Parathyroid adenoma (tissue), 2 donors: ENCODE data around the gene FERMT1.

Experiments used
- H2AFZ ChIP-seq: fragments of 300-600 bp; sonication (generic); one replicate; pipeline ENCODE4 v1.7.0; 2017; ENCODE audit warnings: antibody characterized with exemption, mild to moderate bottlenecking
- H3K27ac ChIP-seq: fragments of 300-600 bp; sonication (generic); one replicate; pipeline ENCODE4 v1.7.0; 2017
- H3K27me3 ChIP-seq: fragments of 300-600 bp; sonication (generic); one replicate; pipeline ENCODE4 v1.7.0; 2017; ENCODE audit warnings: low read length; ENCODE audit not compliant: control insufficient read depth, insufficient read depth
- H3K36me3 ChIP-seq: fragments of 300-600 bp; sonication (generic); one replicate; pipeline ENCODE4 v1.7.0; 2017; ENCODE audit warnings: low read length; ENCODE audit not compliant: control insufficient read depth, insufficient read depth
- H3K4me1 ChIP-seq: fragments of 300-600 bp; sonication (generic); one replicate; pipeline ENCODE4 v1.7.0; 2017; ENCODE audit warnings: control low read depth
- H3K4me2 ChIP-seq: fragments of 300-600 bp; sonication (generic); one replicate; pipeline ENCODE4 v1.7.0; 2017; ENCODE audit warnings: low read length
- H3K4me3 ChIP-seq: fragments of 300-600 bp; sonication (generic); one replicate; pipeline ENCODE4 v1.7.0; 2017; ENCODE audit warnings: low read depth, low read length
- H3K79me2 ChIP-seq: fragments of 300-600 bp; sonication (generic); one replicate; pipeline ENCODE4 v1.7.0; 2017; ENCODE audit warnings: control low read depth
- H3K9ac ChIP-seq: fragments of 300-600 bp; sonication (generic); one replicate; pipeline ENCODE4 v1.7.0; 2017; ENCODE audit warnings: mild to moderate bottlenecking
- H3K9me3 ChIP-seq: fragments of 300-600 bp; sonication (generic); one replicate; pipeline ENCODE4 v1.7.0; 2017; ENCODE audit warnings: low read length; ENCODE audit not compliant: control insufficient read depth
- CTCF ChIP-seq: fragments of 300-600 bp; sonication (generic); IDR thresholded peaks from one replicate; pipeline ENCODE4 v1.7.0; 2017; ENCODE audit warnings: antibody characterized with exemption, mild to moderate bottlenecking
- donor health status: primary hyperparathyroidism.

FERMT1 gene

GRCh38 chr20:6058684-6059295, 64.0 kb downstream of the FERMT1 start:
- Histone ChIP-seq H3K36me3 (no peaks in the 10 kb centered on the region), H3K9me3 (no peaks in the 10 kb centered on the region), H3K4me1 (peaks cover 5% of the 10 kb centered on the region), H3K4me2 (no peak overlapping the region), H3K79me2 (no peaks in the 10 kb centered on the region), H2AFZ (no peak overlapping the region), H3K27me3 (no peaks in the 10 kb centered on the region), H3K9ac (no peak overlapping the region), H3K27ac (no peak overlapping the region), H3K4me3 (no peak overlapping the region)
- TF ChIP-seq CTCF, result no peak

GRCh38 chr20:6057691-6058090, 65.1 kb downstream of the FERMT1 start:
- H3K4me2 ChIP-seq, result no peak overlapping the region
- peaks cover 5% of the 10 kb centered on the region for H3K4me1 ChIP-seq
- no peaks in the 10 kb centered on the region for H3K36me3 ChIP-seq
- H2AFZ ChIP-seq, result no peak overlapping the region
- no peak overlapping the region for H3K4me3 ChIP-seq
- H3K27ac ChIP-seq, result no peak overlapping the region
- TF ChIP-seq CTCF, result no peak
- no peaks in the 10 kb centered on the region for H3K79me2 ChIP-seq
- no peaks in the 10 kb centered on the region for H3K9me3 ChIP-seq
- no peaks in the 10 kb centered on the region for H3K27me3 ChIP-seq
- no peak overlapping the region for H3K9ac ChIP-seq

GRCh38 chr20:6057139-6057538, 65.7 kb downstream of the FERMT1 start:
- TF ChIP-seq CTCF, result no peak
- H3K4me2 ChIP-seq, result no peak overlapping the region
- H3K27ac ChIP-seq, result no peak overlapping the region
- H3K9ac ChIP-seq, result no peak overlapping the region
- H2AFZ ChIP-seq, result no peak overlapping the region
- H3K9me3 ChIP-seq, result no peaks in the 10 kb centered on the region
- H3K4me3 ChIP-seq, result no peak overlapping the region
- peaks cover 5% of the 10 kb centered on the region for H3K4me1 ChIP-seq
- H3K27me3 ChIP-seq, result no peaks in the 10 kb centered on the region
- no peaks in the 10 kb centered on the region for H3K79me2 ChIP-seq
- H3K36me3 ChIP-seq, result no peaks in the 10 kb centered on the region

- Histone ChIP-seq H3K79me2 (no peaks in the 10 kb centered on the region), H3K36me3 (no peaks in the 10 kb centered on the region), H3K27me3 (no peaks in the 10 kb centered on the region), H3K27ac (no peak overlapping the region), H3K9ac (no peak overlapping the region), H3K4me2 (no peak overlapping the region), H2AFZ (no peak overlapping the region), H3K4me3 (no peak overlapping the region), H3K4me1 (peaks cover 5% of the 10 kb centered on the region), H3K9me3 (no peaks in the 10 kb centered on the region)
- TF ChIP-seq CTCF, result no peak
Measured at GRCh38 chr20:6055981-6056569, 66.8 kb downstream of the FERMT1 start.
